NCI-H146 treated with DMSO at 0.1 percent for 48 hours (cell line): ENCODE data around the gene MAMLD1.

Source experiments
- DNase-seq: peaks from one replicate; lab custom pipeline; 2025; ENCODE audit not compliant: unreplicated experiment; lab: John Stamatoyannopoulos, UW

Gene MAMLD1

DNA sequence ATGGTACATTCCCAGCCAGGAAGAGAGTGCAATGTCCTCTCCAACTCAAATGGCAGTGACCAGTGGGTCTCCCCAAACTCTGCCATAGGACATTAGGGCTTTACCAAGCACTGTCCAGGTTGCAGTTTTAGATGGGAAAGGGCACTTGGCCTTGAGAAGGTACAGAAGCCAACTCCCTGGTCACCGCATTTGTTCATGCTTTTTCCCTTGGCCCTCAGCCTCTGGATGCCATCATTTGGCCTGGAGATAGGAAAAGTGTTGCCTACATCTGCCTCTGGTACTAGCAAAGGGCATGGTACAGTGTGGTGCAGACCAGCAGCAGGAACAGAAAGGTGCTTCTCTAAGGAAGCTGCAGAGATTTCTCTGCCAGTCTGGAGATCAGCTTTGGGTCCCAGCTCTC is 93.8 kb downstream of the MAMLD1 start:
- DNase-seq, result no peak

DNA sequence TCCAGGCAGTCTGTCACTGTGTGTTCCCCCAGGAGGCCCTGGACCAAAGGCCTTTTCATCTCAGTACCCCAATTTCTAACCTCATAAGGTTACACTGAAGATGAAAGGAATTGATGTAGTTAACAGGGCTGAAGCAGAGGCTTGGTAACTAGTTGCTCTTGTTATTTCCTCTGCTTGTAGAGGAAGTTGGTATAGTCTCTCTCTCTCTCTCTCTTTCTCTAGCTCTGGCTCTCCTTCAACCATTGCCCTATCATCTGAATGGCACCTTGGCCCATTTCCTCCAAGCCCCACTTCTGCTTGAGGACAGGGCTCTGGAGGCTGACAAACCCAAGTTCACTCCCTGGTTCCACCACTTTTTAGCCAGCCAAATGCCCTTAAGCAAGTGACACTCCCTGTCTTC is 96.1 kb downstream of the MAMLD1 start:
- no peak for DNase-seq

DNA sequence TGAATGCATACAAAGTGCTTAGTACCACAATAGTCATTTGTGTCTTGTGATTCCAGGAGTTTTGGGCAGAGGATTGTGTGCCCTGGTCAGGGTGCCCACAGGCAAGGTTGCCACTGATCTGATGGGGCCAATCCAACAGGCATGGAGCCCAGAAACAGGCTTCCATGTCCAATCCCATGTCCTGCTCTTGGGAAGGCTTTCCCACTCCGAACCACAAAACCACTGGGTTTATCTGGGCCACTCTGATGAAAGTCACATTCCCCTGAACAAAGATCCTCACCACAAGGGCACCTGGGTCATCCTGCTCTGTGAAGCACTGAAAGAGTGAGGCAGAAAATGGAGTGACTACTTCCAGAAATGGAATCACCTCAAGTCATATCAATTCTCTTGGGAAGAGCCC is 96.9 kb downstream of the MAMLD1 start:
- DNase-seq, result no peak

DNA sequence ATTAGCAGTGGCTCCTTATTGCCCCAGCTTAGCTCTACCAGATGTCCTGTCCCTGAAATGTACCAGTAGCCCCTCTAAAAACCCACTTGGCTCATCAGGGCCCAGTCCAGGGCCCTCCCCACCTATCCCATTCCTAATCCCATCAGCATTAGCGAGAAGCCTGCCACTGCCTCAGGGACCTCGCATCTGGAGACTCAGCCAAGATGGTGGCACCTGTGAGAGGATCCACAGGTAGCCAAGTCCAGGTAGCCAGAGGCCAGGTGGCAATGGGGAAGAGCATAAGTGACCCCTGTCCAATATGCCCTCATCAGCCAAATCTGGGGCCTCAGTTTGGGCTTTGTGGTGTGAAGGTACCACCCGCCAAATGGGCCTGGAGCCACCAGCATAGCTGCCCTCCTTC is 97.7 kb downstream of the MAMLD1 start:
- DNase-seq, result no peak

DNA sequence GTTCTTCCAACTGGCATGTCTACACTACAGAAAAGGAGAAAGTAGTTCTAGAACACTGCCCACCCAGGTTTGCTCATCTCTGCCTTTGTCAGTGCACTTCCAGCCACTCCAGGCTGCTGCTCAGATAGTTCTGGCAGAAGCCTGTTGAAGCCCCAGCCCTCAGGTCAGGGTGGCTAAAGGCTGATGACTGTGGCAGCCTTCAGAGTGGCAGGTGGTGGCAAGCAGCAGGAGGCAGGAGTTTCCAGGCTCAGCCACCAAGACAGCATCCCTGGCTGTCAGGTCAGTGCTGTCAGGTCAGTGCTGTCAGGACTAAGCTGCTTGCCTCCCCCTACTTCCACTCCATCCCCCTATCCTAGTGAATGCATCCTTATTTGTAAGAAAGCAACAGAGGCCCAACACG is 100.4 kb downstream of the MAMLD1 start:
- DNase-seq, result no peak

DNA sequence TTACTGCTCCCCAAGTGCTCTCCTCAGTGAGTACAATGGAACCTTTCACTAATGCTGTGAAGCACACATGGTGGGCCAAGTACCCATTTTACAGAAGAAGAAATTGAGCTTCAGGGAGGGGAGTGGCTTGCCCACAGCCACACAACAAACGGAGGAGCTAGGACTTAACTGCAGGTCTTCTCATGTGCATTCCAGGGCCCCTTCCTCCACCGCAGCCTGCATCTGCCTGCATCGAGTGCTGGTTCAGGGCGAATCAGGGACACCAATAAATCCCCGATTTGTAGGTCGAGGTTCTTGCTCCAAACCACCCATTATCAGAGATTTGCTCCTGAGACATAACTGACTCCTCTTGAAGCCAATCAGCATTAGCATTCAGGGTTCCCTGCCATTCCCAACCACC is 100.9 kb downstream of the MAMLD1 start:
- no peak for DNase-seq

DNA sequence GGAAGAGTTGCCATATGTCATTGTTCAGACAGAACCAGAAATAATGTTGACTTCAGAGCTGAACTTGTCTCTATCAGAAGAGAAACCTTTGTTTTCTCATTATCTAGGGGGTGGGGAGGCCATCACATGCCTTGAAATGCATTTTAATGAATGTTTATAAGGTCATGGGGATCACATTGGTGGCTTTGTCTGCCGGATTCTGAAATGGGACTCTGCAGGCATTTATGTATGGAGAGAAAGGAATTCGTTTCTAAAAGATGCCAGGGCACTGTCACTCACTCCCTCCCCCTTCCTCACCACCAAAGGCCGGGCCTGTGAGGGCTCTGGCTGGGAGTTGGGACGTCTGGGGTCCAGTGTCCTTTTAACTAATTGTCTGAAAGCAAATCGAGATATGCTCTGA is 102.2 kb downstream of the MAMLD1 start:
- no peak for DNase-seq

DNA sequence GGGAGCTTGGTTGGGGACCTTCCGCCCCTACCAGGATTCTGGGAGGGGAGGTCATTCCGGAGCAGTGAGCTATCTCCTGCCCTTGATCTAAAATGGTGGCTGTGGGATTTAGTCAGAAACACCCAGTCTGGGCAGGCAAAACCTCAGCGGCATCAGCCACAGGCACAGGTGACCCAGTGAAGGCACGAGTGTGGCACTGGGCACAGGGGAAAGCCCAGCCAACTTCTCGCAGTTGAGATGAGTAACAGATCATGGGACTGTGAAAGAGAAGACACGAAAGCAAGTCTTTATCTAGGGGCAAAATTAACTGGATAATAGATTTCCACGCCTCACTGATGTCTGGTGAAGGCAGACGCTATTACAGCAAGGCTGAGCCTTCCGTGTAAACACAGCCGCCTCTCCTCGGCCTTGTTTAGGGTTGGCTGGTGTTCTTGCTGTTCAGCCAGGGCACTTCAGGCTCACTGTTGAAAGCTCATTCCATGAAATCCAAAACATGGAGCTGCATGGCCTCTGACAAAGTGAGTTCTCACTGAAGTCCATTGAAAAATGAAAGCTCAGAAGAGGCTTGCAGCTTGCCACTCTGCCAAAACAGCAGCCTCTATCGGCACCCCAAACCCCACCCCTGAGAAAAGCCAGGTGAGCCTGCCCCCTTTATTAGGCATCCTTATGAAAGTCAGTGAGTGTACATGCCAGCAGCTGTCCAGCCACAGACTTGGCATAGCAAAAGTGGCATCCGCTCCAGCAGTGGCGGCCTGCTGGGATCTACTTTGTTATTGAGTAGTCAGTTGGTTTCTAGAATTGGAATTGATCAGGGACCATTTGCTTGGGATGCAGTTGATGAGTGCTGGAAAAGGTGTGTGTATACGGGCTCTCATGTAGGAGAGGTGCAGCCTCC is 103.0 kb downstream of the MAMLD1 start:
- DNase-seq, result no peak

DNA sequence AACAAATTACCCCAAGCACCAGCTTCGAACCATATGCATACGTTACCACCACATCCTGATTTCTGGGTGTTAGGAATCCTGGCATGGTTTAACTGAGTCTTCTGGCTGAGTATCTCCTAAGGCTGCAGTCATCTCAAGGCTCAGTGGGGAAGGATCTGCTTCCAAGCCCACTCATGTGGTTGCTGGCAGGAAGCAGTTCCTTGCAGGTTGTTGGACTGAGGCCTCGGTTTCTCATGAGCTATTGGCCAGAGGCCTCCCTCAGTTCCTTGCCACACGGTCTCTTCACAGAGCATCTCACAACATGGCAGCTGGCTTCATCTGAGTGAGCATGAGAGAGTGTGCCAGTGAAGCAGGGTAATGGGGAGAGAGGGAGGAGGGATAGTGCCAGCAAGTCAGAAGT is 109.2 kb downstream of the MAMLD1 start:
- no peak for DNase-seq

DNA sequence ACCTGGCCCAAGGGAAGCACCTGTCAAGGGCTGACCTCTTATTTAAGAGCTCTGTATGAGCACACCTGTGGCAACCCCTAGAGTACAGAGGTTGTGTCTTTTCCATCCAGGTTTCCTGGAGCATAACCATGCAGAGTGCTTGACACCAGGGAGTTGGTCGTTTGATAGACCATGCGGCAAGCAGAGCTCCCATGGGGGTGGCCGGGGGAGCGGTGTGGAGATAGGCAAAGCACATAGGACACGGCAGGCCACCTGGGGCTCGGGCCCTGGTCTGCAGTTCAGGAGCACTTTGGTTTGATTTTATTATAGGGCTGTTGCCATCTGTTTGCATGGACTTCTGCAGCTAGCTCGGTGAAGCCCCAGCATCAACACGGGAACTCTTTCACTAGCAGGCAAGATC is 110.3 kb downstream of the MAMLD1 start:
- DNase-seq, result no peak

DNA sequence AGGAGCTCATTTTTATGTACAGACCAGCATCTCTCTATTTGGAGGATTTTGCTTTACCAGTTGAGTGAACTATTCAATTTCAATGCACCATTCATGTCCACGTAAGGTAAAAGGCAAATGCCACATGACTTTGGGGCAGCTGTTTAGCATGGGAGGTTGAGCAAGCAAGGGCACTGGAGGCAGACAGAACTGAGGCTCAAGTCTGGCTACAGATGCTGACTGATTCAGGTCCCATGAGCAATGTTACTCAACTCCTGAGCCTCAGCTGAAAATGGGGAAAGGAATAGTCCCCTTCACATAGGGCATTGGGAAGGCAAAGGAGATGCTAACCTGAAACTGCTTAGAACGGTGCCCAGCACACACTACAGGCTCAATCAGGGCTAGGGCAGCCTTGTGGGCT is 112.3 kb downstream of the MAMLD1 start:
- DNase-seq, result no peak

DNA sequence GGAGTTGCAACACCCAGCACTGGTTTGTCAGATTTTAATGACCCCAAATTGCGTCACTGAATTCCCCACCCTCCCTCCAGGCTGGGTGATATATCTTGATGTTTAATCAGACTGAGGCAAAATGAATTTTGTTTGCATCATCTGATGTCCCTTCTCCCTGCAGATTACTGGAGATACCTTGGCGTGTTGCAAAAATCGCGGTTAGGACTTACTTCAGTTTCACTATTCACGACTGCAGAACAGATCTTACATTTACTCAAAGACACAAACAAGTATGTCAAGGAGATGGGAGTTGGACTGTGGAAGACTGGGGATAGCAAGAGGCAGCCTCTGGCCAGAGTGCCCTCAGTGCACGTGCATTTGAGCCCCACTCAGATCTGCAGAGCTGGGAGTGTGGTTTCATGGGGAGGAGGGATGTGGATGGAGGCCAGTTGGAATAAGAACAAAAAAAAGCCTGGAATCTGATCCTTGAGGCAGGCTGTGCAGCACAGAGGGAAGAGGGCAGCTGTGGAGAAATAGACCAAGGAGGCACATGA is 113.1 kb downstream of the MAMLD1 start:
- no peak for DNase-seq

DNA sequence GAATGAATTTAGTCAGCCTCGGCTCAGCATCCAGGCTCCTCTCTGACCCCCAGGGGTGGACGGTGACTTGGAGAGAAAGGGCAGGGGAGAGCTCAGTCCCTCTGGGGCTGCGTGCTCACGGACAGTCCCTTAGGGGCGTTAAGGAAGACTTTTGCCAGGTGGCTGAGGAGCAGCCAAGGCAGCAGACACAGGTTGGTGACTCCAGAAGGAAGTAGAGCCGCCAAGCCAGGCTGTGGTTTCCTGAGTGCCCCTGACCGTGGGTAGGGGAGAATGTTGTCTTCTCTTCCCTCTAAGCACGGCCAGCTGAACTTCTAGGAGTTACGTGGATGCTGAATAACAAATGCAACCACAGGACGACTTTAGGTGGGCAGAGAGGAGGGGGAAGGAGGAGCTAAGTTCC is 114.3 kb downstream of the MAMLD1 start:
- no peak for DNase-seq

DNA sequence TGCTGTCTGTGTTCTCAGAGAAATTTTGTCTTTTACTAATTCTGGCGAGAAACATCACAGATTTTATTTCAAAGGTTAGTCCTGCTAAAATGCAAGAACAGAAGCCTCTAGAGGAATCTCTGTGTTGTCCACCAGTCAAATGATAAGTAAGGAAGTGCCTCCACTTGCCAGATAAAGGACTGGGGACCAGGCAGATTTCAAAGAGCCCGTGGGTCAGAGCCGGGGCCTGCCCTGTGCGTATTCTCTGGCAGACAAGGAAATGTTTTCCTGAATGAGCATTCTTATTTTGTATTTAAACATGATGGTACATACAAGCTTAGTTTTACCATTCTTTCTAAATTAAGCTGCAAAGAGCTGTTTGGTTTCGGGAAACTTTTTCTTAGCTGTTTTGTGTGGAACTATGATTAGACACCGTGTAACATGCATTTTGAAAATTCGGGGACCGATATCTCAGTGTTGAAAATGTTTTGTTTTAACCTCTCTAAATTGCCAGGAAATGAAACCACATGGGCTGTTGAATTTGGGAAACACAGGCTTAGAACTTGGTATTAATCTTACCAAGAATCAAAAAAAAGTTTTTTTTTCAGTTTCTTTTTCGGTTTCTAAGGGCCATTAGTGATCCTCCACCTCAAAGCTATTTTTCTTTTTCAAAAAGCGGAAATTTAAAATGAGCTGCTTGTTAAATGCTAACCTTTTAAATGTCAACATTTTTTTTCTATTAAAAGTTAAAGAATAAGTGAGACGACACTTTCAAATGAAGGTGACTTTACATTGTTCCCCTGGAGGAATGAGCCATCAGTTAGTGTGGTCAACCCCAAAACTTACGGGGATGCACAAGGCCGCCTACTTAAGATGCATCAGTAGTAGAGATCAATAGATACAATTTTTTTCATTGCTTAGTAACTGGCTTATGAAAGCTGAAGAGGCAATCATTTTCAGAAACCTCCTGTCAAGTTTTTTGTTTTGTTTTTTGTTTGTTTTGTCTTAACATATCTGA is 115.7 kb downstream of the MAMLD1 start:
- no peak for DNase-seq

DNA sequence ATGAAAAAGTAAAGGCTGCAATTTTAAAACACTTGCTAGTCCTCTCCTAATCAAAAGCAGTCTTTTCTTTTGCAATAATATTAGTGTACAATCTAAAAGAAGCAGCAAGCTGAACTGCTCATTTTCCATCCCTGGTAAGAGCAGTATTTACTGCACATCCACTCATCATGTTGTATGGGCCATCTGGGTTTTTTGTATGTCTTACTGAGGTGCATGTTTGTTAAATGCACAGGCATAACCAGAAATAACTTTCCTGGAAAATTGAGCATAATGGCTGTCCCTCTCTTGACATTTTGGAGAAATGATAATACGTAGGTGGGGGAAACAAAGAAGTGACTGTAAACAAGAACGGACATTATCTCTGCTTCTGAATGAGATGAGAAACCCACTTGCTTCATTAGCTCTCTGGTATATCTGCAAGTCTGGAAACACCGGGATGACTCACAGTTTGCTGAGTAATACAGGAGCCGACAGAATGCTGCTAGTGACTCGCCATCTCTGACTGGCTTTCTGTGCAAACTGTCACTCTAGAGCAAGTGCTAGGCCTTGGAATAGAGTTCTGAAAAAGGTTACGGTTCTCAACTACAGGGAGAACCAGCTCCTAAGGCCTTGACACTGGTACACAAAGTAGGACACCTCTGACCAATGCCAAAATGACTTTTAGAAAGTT is 119.6 kb downstream of the MAMLD1 start:
- no peak for DNase-seq

DNA sequence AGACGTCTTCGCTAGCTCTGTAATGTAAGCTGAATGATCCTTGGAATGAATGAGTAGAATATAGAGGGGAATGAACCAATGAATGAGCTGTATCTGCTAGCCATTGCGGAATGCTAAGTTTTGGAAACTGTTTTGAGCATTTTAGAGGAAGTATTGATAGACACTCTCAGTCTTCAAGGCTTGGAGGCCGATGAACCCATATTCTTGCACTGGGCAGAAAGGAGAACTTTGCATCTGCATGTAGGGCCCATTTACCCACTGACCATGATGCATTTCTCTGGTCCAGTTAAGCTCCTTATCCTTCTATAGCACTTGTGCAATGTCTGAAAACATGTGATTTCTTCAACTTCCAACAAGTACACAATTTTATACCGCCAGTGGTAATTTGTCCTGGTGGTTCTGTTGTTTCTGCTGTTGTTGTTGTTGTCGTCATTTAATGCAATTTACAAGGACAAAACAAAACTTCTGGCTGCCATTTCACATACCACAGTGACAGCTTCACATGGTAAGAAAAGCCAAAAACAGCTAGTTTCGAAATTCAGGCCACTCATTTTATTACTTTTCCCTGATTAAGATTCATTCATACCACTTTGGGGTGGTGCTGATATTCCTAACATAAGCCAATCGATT is 120.4 kb downstream of the MAMLD1 start:
- no peak for DNase-seq

DNA sequence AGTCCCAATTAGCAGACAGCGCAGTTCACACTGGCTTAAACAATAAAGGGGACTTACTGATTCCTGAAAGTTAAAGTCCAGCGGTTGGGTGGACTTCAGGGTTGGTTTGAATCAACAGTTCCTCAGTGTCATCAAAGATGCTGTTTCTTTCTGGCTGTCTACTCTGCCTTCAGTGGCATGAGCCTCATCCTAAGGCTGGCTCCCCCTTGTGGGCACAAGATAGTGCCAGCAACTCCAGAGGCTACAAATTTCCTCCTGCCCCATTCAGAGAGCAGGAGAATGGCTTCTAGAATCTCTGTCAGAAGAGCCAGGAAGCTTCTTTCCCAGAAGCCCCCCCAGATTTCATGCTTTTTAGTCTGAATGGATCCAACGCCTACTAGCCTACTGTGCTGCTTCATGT is 122.9 kb downstream of the MAMLD1 start:
- no peak for DNase-seq

DNA sequence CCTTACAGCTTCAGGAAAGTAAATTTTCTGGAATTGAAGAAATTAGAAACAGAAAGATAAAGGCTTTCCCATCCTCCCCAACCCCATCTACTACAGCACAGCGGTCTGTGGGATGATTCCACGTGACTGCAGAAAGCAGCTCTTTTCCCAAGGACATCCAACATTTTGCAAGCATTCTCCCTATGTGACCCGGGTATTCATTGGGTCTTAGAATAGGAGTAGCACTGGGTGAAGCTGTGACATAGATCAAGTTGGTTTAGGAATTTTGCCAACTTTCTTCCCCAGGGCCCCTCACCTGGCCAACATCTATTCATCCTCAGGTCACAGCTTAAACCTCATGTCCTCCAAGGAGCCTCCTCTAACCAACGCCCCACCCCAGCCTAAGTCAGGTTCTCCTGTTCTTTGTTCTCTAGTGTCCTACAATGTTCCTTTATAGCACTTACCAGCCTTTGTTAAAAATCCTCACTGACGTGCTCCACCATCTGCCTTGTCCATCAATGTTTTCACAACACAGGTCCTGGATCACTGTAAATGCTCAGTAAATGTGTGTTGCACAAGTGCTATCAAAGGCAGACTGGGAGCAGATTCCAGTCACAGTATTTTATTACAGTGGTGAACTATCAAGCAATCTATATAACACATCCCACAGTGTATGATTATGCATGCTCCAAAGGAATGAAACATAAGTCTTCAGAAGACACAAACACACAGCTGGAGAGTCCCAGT is 124.4 kb downstream of the MAMLD1 start:
- no peak for DNase-seq

DNA sequence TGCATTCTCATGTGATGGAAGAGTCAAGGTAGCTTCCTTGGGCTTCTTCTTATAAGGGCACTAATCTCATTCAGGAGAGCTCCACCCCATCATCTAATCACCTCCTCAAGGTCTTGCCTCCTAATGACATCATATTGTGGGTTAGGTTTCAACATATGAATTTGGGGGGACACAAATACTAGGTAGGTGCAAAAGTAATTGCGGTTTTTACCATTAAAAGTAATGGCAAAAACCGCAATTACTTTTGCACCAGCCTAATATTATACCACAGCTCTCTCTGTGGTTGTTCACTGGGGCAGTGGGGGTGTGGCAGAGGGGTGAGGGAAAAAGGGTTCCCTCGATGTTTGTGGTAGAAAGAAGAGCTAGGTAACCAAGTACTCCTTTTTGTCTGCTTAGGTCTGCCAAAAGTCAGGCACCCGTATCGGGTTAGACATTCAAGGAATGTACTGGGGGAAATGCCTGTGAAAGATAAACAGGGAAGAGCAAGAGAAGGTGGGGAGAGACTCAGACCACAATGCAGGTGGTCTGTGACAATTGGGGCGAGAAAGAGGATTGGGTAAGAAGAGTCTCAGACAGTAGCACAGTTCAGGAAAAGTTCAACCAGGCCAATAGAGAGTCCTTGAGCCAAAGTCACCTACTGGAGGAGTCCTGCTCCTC is 126.4 kb downstream of the MAMLD1 start:
- no peak for DNase-seq

DNA sequence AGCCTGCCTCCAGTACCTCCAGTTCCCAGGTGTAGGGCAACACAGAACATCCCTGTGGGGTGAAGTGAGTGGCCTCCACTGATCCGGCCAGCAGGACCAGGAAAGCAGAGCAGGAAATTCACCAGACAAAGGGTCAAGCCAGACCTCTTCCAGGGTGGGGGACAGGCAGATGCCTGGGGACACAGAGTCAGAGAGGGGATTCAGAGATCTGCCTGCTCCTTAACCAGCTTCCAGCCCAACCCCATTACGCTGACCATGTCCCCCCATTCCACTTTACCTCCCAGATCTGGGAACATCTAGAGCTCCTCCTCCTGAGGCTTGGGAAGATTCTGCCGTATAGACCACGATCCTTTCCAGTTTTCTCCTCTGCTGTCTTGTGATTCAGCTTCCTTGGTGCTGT is 132.4 kb downstream of the MAMLD1 start:
- no peak for DNase-seq
